Heart left ventricle (tissue), 13 donors: ENCODE measurements around the gene VPS37C.

ENCODE experiments used
- CTCF ChIP-seq, 12 donors: fragments of 200-600 bp; sonication (generic) in 4 of 12; IDR thresholded peaks; one replicate each; pipeline versions ENCODE4 v1.5.0 to v1.8.0; 2018 to 2022; ENCODE audit warnings: antibody characterized with exemption in 12 of 12, mild to moderate bottlenecking in 5 of 12
- POLR2A ChIP-seq, 2 donors: fragments of 450-650 bp; IDR thresholded peaks; one replicate each; pipeline ENCODE4 v1.6.1; 2017; ENCODE audit warnings: antibody characterized with exemption in 2 of 2, mild to moderate bottlenecking in 2 of 2, moderate library complexity in 2 of 2
- donor health status: ischemic (EF 13 %, LVEDD 7.1; RV severe dilation, severe dysfunction).
- donor health status: DM: no; HTN: yes; CAD: no.
- donor health status: DM: no; HTN: no; CAD: no.
- donor health status: ischemic (EF 25% LVEDD 6.9; RV normal size, moderate dysfunction).
- donor health status: ischemic (EF 25% LVEDD 5.7; RV mildly dilated, moderate dysfunction).
- donor health status: ischemic (EF 35%, LVEDD 5.7; RV mildly dilated, moderate dysfunction).
- donor health status: nonischemic (EF 11% LVEDD 7.7; RV severe dilation, severe dysfunction).
- donor health status: DM: yes; HTN: yes; CAD: no.
- donor health status: PGD.
- donor health status: ischemic (EF 29% LVEDD 5.4; RV normal size, mild dysfunction).
- donor health status: nonischemic (EF 23%, LVEDD 6.1; RV moderate dilation, normal function).

GRCh38 chr11:61131586-61131985 is 29.6 kb downstream of the VPS37C start:
- TF ChIP-seq CTCF (IDR thresholded peaks at IDR 0.05) (no peak), POLR2A (IDR thresholded peaks at IDR 0.05) (no peak)
